Trophoblast cell (in vitro differentiated cells and primary cell): ENCODE results near the gene DGKB.

Source experiments
- DNase-seq, 2 donors: peaks; one replicate each; pipeline ENCODE4 v3.0.0-alpha.2; 2016
- H2AFZ ChIP-seq: 2 replicates; pipeline ENCODE4 v1.6.1; 2013; ENCODE audit warnings: low read length, moderate library complexity, mild to moderate bottlenecking; ENCODE audit not compliant: insufficient read depth, poor library complexity
- H2AK5ac ChIP-seq: 2 replicates; pipeline ENCODE4 v1.6.1; 2013; ENCODE audit warnings: mild to moderate bottlenecking, low read length
- H2BK120ac ChIP-seq: 2 replicates; pipeline ENCODE4 v1.6.1; 2013; ENCODE audit warnings: low read length, mild to moderate bottlenecking, moderate library complexity; ENCODE audit not compliant: insufficient read depth, poor library complexity
- H2BK12ac ChIP-seq: 2 replicates; pipeline ENCODE4 v1.6.1; 2013; ENCODE audit warnings: mild to moderate bottlenecking, low read length, moderate library complexity
- H2BK5ac ChIP-seq: 2 replicates; pipeline ENCODE4 v1.6.1; 2013; ENCODE audit warnings: low read length, low read depth, moderate library complexity, mild to moderate bottlenecking; ENCODE audit not compliant: poor library complexity
- H3K14ac ChIP-seq: 2 replicates; pipeline ENCODE4 v1.6.1; 2013; ENCODE audit warnings: mild to moderate bottlenecking, low read length
- H3K18ac ChIP-seq: 2 replicates; pipeline ENCODE4 v1.6.1; 2013; ENCODE audit warnings: mild to moderate bottlenecking, low read length
- H3K23ac ChIP-seq: 2 replicates; pipeline ENCODE4 v1.6.1; 2013; ENCODE audit warnings: low read length
- H3K27ac ChIP-seq: 2 replicates; pipeline ENCODE4 v1.5.1; 2013; ENCODE audit warnings: low read depth, mild to moderate bottlenecking, inconsistent platforms, low read length, moderate library complexity
- H3K27me3 ChIP-seq: 2 replicates; pipeline ENCODE4 v1.6.1; 2013; ENCODE audit warnings: inconsistent platforms, mild to moderate bottlenecking, low read length, moderate library complexity; ENCODE audit not compliant: insufficient read depth
- H3K36me3 ChIP-seq, 2 experiments: 1 replicate in 1 of 2; 2 replicates in 1 of 2; pipeline ENCODE4 v1.6.1; 2013; ENCODE audit warnings: low read length in 2 of 2, mild to moderate bottlenecking in 2 of 2, moderate library complexity in 1 of 2; ENCODE audit not compliant: insufficient read depth in 2 of 2, control insufficient read depth in 1 of 2
- H3K4ac ChIP-seq: 2 replicates; pipeline ENCODE4 v1.6.1; 2013; ENCODE audit warnings: low read depth, mild to moderate bottlenecking, low read length, moderate library complexity
- H3K4me1 ChIP-seq, 2 experiments: 1 replicate in 1 of 2; 2 replicates in 1 of 2; pipeline ENCODE4 v1.6.1; 2013; ENCODE audit warnings: low read length in 2 of 2, mild to moderate bottlenecking in 2 of 2, moderate library complexity in 1 of 2; ENCODE audit not compliant: insufficient read depth in 2 of 2, control insufficient read depth in 1 of 2
- H3K4me2 ChIP-seq: 2 replicates; pipeline ENCODE4 v1.6.1; 2013; ENCODE audit warnings: inconsistent platforms, mild to moderate bottlenecking, low read length, moderate library complexity
- H3K4me3 ChIP-seq: 2 replicates; pipeline ENCODE4 v1.5.1; 2013; ENCODE audit warnings: mild to moderate bottlenecking, low read depth, low read length, inconsistent platforms
- H3K79me1 ChIP-seq: one replicate; pipeline ENCODE4 v1.6.1; 2013; ENCODE audit warnings: low read length
- H3K79me2 ChIP-seq: 2 replicates; pipeline ENCODE4 v1.6.1; 2013; ENCODE audit warnings: low read length, mild to moderate bottlenecking; ENCODE audit not compliant: control insufficient read depth, insufficient read depth, poor library complexity
- H3K9ac ChIP-seq: 2 replicates; pipeline ENCODE4 v1.6.1; 2013; ENCODE audit warnings: mild to moderate bottlenecking, low read length
- H3K9me3 ChIP-seq: 2 replicates; pipeline ENCODE4 v1.6.1; 2013; ENCODE audit warnings: low read depth, mild to moderate bottlenecking, control low read depth, inconsistent platforms, low read length; ENCODE audit not compliant: insufficient read depth
- H4K12ac ChIP-seq: 2 replicates; pipeline ENCODE4 v1.6.1; 2013; ENCODE audit warnings: low read depth, mild to moderate bottlenecking, low read length, moderate library complexity
- H4K8ac ChIP-seq: 2 replicates; pipeline ENCODE4 v1.6.1; 2013; ENCODE audit warnings: low read depth, mild to moderate bottlenecking, low read length, moderate library complexity
- H4K91ac ChIP-seq: one replicate; pipeline ENCODE4 v1.6.1; 2013; ENCODE audit warnings: low read depth, mild to moderate bottlenecking, low read length, moderate library complexity
- WGBS: extraction: QIAGEN DNeasy Blood & Tissue Kit; methylation state at CpG from one replicate; pipeline ENCODE4 v1.1.7; 2013; ENCODE audit warnings: missing lambda C conversion rate; ENCODE audit not compliant: insufficient read length, insufficient coverage; ENCODE audit errors: extremely low coverage; 5-methylcytosine and 5-hydroxymethylcytosine counted together

The DGKB gene

DNA sequence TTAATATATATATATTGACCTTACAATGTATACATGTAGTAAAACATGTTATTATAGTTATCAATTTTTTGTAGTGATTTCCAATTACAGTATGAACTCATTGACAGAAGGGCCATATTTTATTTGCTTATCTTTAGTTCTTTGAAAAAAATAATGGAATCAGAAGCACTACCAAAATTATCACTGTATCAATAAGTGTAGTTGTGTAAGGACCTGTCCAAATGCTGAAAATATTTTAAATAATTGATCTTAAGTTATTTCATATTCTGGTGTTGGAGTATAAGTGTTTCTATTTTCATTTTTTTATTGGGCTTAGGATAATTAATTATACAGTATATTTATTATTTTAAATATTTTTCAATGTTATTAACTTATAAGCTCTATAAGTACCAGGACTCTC, 8.5 kb upstream of the DGKB start:
- H2BK120ac ChIP-seq = no peak overlapping the region
- H3K23ac ChIP-seq = no peak overlapping the region
- no peaks in the 10 kb centered on the region for H3K27me3 ChIP-seq

GRCh38 chr7:14908697-14909096, 6.1 kb upstream of the DGKB start:
- Histone ChIP-seq H3K4me1 (no peaks in the 10 kb centered on the region), H3K27me3 (no peaks in the 10 kb centered on the region), H2BK12ac (no peak overlapping the region), H3K79me2 (no peaks in the 10 kb centered on the region), H3K14ac (no peak overlapping the region), H4K8ac (no peak overlapping the region), H3K4me2 (no peak overlapping the region), H4K12ac (no peak overlapping the region), H2BK5ac (no peak overlapping the region), H3K23ac (no peak overlapping the region), H3K27ac (no peak overlapping the region), H3K4me3 (no peak overlapping the region), H4K91ac (no peak overlapping the region), H3K9ac (no peak overlapping the region), H3K4ac (no peak overlapping the region), H3K79me1 (no peaks in the 10 kb centered on the region), H3K18ac (no peak overlapping the region), H3K9me3 (no peaks in the 10 kb centered on the region), H3K36me3 (no peaks in the 10 kb centered on the region), H2BK120ac (no peak overlapping the region), H2AFZ (no peak overlapping the region), H2AK5ac (no peak overlapping the region)
- no peak for DNase-seq

More for the DNA sequence above, 8.5 kb upstream of the DGKB start:
- H3K18ac ChIP-seq = no peak overlapping the region
- H4K91ac ChIP-seq = no peak overlapping the region
- no peak overlapping the region for H4K8ac ChIP-seq
- H3K14ac ChIP-seq = no peak overlapping the region
- H3K79me2 ChIP-seq = no peaks in the 10 kb centered on the region
- no peak overlapping the region for H2AK5ac ChIP-seq
- H3K4ac ChIP-seq = no peak overlapping the region
- H3K9ac ChIP-seq = no peak overlapping the region
- no peak for DNase-seq
- no peaks in the 10 kb centered on the region for H3K4me1 ChIP-seq
- H3K36me3 ChIP-seq = no peaks in the 10 kb centered on the region
- no peak overlapping the region for H2BK5ac ChIP-seq
- H3K4me3 ChIP-seq = no peak overlapping the region
- H3K27ac ChIP-seq = no peak overlapping the region
- no peak overlapping the region for H3K4me2 ChIP-seq
- no peak overlapping the region for H2BK12ac ChIP-seq
- H3K9me3 ChIP-seq = no peaks in the 10 kb centered on the region
- H2AFZ ChIP-seq = no peak overlapping the region
- H4K12ac ChIP-seq = no peak overlapping the region
- no peaks in the 10 kb centered on the region for H3K79me1 ChIP-seq

DNA sequence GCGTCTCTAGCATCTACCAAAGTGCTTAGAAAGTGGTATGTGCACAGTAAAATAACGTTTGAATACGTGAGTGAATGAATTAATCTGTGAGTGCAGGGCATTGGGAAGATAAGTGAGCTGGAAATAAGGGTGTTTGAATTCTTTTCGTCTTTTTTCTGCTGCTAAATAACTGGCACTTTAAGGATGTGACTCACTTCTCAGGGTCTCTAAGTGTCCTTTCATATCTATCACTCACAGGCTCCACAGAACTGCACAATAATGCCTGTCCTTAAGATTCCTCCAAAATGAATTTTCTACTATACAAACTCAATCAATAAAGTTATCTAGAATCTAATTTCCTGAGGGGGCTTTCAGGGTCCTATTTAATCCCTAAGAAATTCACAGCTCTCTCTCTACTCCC, 3.2 kb upstream of the DGKB start:
- H2BK5ac ChIP-seq = no peak overlapping the region
- no peak overlapping the region for H3K4me3 ChIP-seq
- no peak overlapping the region for H2AFZ ChIP-seq
- H3K27me3 ChIP-seq = peaks cover 5% of the 10 kb centered on the region
- no peak overlapping the region for H3K18ac ChIP-seq
- no peak overlapping the region for H4K12ac ChIP-seq
- H3K4me2 ChIP-seq = no peak overlapping the region
- H3K9ac ChIP-seq = no peak overlapping the region
- H3K23ac ChIP-seq = no peak overlapping the region
- H3K79me2 ChIP-seq = no peaks in the 10 kb centered on the region
- no peak overlapping the region for H4K8ac ChIP-seq
- DNase-seq = no peak
- no peak overlapping the region for H3K4ac ChIP-seq
- H3K9me3 ChIP-seq = no peaks in the 10 kb centered on the region
- H2AK5ac ChIP-seq = no peak overlapping the region
- H4K91ac ChIP-seq = no peak overlapping the region
- H3K36me3 ChIP-seq = no peaks in the 10 kb centered on the region
- WGBS = no CpG with 5 or more reads among the region's 4 CpGs
- no peak overlapping the region for H3K14ac ChIP-seq
- H3K27ac ChIP-seq = no peak overlapping the region
- no peaks in the 10 kb centered on the region for H3K79me1 ChIP-seq
- peaks cover 0 to 4% of the 10 kb centered on the region in 2 experiments for H3K4me1 ChIP-seq
- no peak overlapping the region for H2BK120ac ChIP-seq
- no peak overlapping the region for H2BK12ac ChIP-seq

- Histone ChIP-seq H2AFZ (no peak overlapping the region), H2BK120ac (no peak overlapping the region), H4K12ac (no peak overlapping the region), H3K9me3 (no peaks in the 10 kb centered on the region), H2BK12ac (no peak overlapping the region), H3K4ac (no peak overlapping the region), H3K4me2 (no peak overlapping the region), H3K79me2 (no peaks in the 10 kb centered on the region), H3K18ac (no peak overlapping the region), H4K91ac (no peak overlapping the region), H3K23ac (no peak overlapping the region), H4K8ac (no peak overlapping the region), H3K36me3 (no peaks in the 10 kb centered on the region), H3K27me3 (peaks cover 5% of the 10 kb centered on the region), H3K27ac (no peak overlapping the region), H3K4me3 (no peak overlapping the region), H2BK5ac (no peak overlapping the region), H3K4me1 (peaks cover 0 to 4% of the 10 kb centered on the region in 2 experiments), H3K9ac (no peak overlapping the region), H3K14ac (no peak overlapping the region), H3K79me1 (no peaks in the 10 kb centered on the region), H2AK5ac (no peak overlapping the region)
- WGBS = no CpG with 5 or more reads among the region's 4 CpGs
- no peak for DNase-seq
Measured at GRCh38 chr7:14900051-14900450, 2.5 kb downstream of the DGKB start.

- Histone ChIP-seq H2BK12ac (no peak overlapping the region), H3K27ac (no peak overlapping the region)
Measured at GRCh38 chr7:14899030-14899429, 3.5 kb downstream of the DGKB start.

More at GRCh38 chr7:14899030-14899429, 3.5 kb downstream of the DGKB start:
- Histone ChIP-seq H3K23ac (no peak overlapping the region), H3K79me1 (no peaks in the 10 kb centered on the region), H2BK5ac (no peak overlapping the region), H3K9me3 (no peaks in the 10 kb centered on the region), H4K91ac (no peak overlapping the region), H3K4me3 (no peak overlapping the region), H2AFZ (no peak overlapping the region), H3K27me3 (peaks cover 5% of the 10 kb centered on the region), H4K8ac (no peak overlapping the region), H3K4ac (no peak overlapping the region), H4K12ac (no peak overlapping the region), H2BK120ac (no peak overlapping the region), H3K4me1 (peaks cover 0 to 4% of the 10 kb centered on the region in 2 experiments), H3K79me2 (no peaks in the 10 kb centered on the region), H3K4me2 (no peak overlapping the region), H2AK5ac (no peak overlapping the region), H3K9ac (no peak overlapping the region), H3K36me3 (no peaks in the 10 kb centered on the region), H3K18ac (no peak overlapping the region), H3K14ac (no peak overlapping the region)
- DNase-seq = no peak
- no CpG with 5 or more reads among the region's 3 CpGs for WGBS
